ENCODE data around the gene SERPINI2.

The SERPINI2 gene

GRCh38 chr3:167487556-167487955, 13.7 kb upstream of the SERPINI2 start:
- H3K4me3 ChIP-seq (ENCODE audit: insufficient read depth, low read depth, low read length, poor library complexity, severe bottlenecking), result no peak overlapping the region
- no peaks in the 10 kb centered on the region for H3K27me3 ChIP-seq (replicated peaks; ENCODE audit: control insufficient read depth, insufficient read depth, low read length, poor library complexity, severe bottlenecking)
- no peaks in the 10 kb centered on the region for H3K9me3 ChIP-seq (ENCODE audit: control insufficient read depth, low read length)
- DNase-seq, result no peak
- H3K27ac ChIP-seq (ENCODE audit: insufficient read depth, low read length, poor library complexity, severe bottlenecking), result no peak overlapping the region
- no peaks in the 10 kb centered on the region for H3K4me1 ChIP-seq (ENCODE audit: control insufficient read depth, insufficient read depth, low read length, poor library complexity, severe bottlenecking)
- no peaks in the 10 kb centered on the region for H3K36me3 ChIP-seq (ENCODE audit: control insufficient read depth, insufficient read depth, low read length)

- no peaks in the 10 kb centered on the region for H3K4me1 ChIP-seq (ENCODE audit: control insufficient read depth, insufficient read depth, low read length, poor library complexity, severe bottlenecking)
- no peak for DNase-seq
- no peaks in the 10 kb centered on the region for H3K9me3 ChIP-seq (ENCODE audit: control insufficient read depth, low read length)
- no peaks in the 10 kb centered on the region for H3K27me3 ChIP-seq (replicated peaks; ENCODE audit: control insufficient read depth, insufficient read depth, low read length, poor library complexity, severe bottlenecking)
- no peak overlapping the region for H3K4me3 ChIP-seq (ENCODE audit: insufficient read depth, low read depth, low read length, poor library complexity, severe bottlenecking)
- H3K36me3 ChIP-seq (ENCODE audit: control insufficient read depth, insufficient read depth, low read length), result no peaks in the 10 kb centered on the region
- H3K27ac ChIP-seq (ENCODE audit: insufficient read depth, low read length, poor library complexity, severe bottlenecking), result no peak overlapping the region
These were observed 10.7 kb upstream of the SERPINI2 start for GRCh38 chr3:167484551-167484950.

- Histone ChIP-seq H3K4me1 (ENCODE audit: control insufficient read depth, insufficient read depth, low read length, poor library complexity, severe bottlenecking) (no peaks in the 10 kb centered on the region), H3K9me3 (ENCODE audit: control insufficient read depth, low read length) (no peaks in the 10 kb centered on the region), H3K27me3 (replicated peaks; ENCODE audit: control insufficient read depth, insufficient read depth, low read length, poor library complexity, severe bottlenecking) (no peaks in the 10 kb centered on the region), H3K4me3 (ENCODE audit: insufficient read depth, low read depth, low read length, poor library complexity, severe bottlenecking) (no peak overlapping the region), H3K36me3 (ENCODE audit: control insufficient read depth, insufficient read depth, low read length) (no peaks in the 10 kb centered on the region), H3K27ac (ENCODE audit: insufficient read depth, low read length, poor library complexity, severe bottlenecking) (no peak overlapping the region)
- no peak for DNase-seq
These were observed 10.1 kb upstream of the SERPINI2 start for GRCh38 chr3:167483708-167484475.

GRCh38 chr3:167481164-167481563, 7.3 kb upstream of the SERPINI2 start:
- H3K36me3 ChIP-seq (ENCODE audit: control insufficient read depth, insufficient read depth, low read length), result no peaks in the 10 kb centered on the region
- H3K27ac ChIP-seq (ENCODE audit: insufficient read depth, low read length, poor library complexity, severe bottlenecking), result no peak overlapping the region
- no peaks in the 10 kb centered on the region for H3K27me3 ChIP-seq (replicated peaks; ENCODE audit: control insufficient read depth, insufficient read depth, low read length, poor library complexity, severe bottlenecking)
- no peak overlapping the region for H3K4me3 ChIP-seq (ENCODE audit: insufficient read depth, low read depth, low read length, poor library complexity, severe bottlenecking)
- DNase-seq, result no peak
- H3K4me1 ChIP-seq (ENCODE audit: control insufficient read depth, insufficient read depth, low read length, poor library complexity, severe bottlenecking), result no peaks in the 10 kb centered on the region
- no peaks in the 10 kb centered on the region for H3K9me3 ChIP-seq (ENCODE audit: control insufficient read depth, low read length)

- Histone ChIP-seq H3K9me3 (ENCODE audit: control insufficient read depth, low read length) (no peaks in the 10 kb centered on the region), H3K4me3 (ENCODE audit: insufficient read depth, low read depth, low read length, poor library complexity, severe bottlenecking) (no peak overlapping the region), H3K4me1 (ENCODE audit: control insufficient read depth, insufficient read depth, low read length, poor library complexity, severe bottlenecking) (no peaks in the 10 kb centered on the region), H3K36me3 (ENCODE audit: control insufficient read depth, insufficient read depth, low read length) (no peaks in the 10 kb centered on the region), H3K27me3 (replicated peaks; ENCODE audit: control insufficient read depth, insufficient read depth, low read length, poor library complexity, severe bottlenecking) (no peaks in the 10 kb centered on the region), H3K27ac (ENCODE audit: insufficient read depth, low read length, poor library complexity, severe bottlenecking) (no peak overlapping the region)
- DNase-seq, result no peak
These were observed 6.9 kb upstream of the SERPINI2 start for GRCh38 chr3:167480748-167481147.

- H3K4me1 ChIP-seq (ENCODE audit: control insufficient read depth, insufficient read depth, low read length, poor library complexity, severe bottlenecking), result no peaks in the 10 kb centered on the region
- DNase-seq, result no peak
- no peaks in the 10 kb centered on the region for H3K27me3 ChIP-seq (replicated peaks; ENCODE audit: control insufficient read depth, insufficient read depth, low read length, poor library complexity, severe bottlenecking)
- no peaks in the 10 kb centered on the region for H3K36me3 ChIP-seq (ENCODE audit: control insufficient read depth, insufficient read depth, low read length)
- H3K27ac ChIP-seq (ENCODE audit: insufficient read depth, low read length, poor library complexity, severe bottlenecking), result no peak overlapping the region
- H3K4me3 ChIP-seq (ENCODE audit: insufficient read depth, low read depth, low read length, poor library complexity, severe bottlenecking), result no peak overlapping the region
- no peaks in the 10 kb centered on the region for H3K9me3 ChIP-seq (ENCODE audit: control insufficient read depth, low read length)
These were observed 4.5 kb downstream of the SERPINI2 start for GRCh38 chr3:167469381-167469780.

- Histone ChIP-seq H3K4me1 (ENCODE audit: control insufficient read depth, insufficient read depth, low read length, poor library complexity, severe bottlenecking) (no peaks in the 10 kb centered on the region), H3K27me3 (replicated peaks; ENCODE audit: control insufficient read depth, insufficient read depth, low read length, poor library complexity, severe bottlenecking) (no peaks in the 10 kb centered on the region), H3K36me3 (ENCODE audit: control insufficient read depth, insufficient read depth, low read length) (no peaks in the 10 kb centered on the region), H3K4me3 (ENCODE audit: insufficient read depth, low read depth, low read length, poor library complexity, severe bottlenecking) (no peak overlapping the region), H3K9me3 (ENCODE audit: control insufficient read depth, low read length) (no peaks in the 10 kb centered on the region), H3K27ac (ENCODE audit: insufficient read depth, low read length, poor library complexity, severe bottlenecking) (no peak overlapping the region)
- DNase-seq, result no peak
These were observed 5.8 kb downstream of the SERPINI2 start for GRCh38 chr3:167467848-167468611.

- Histone ChIP-seq H3K4me3 (ENCODE audit: insufficient read depth, low read depth, low read length, poor library complexity, severe bottlenecking) (no peak overlapping the region), H3K4me1 (ENCODE audit: control insufficient read depth, insufficient read depth, low read length, poor library complexity, severe bottlenecking) (no peaks in the 10 kb centered on the region), H3K9me3 (ENCODE audit: control insufficient read depth, low read length) (no peaks in the 10 kb centered on the region), H3K27ac (ENCODE audit: insufficient read depth, low read length, poor library complexity, severe bottlenecking) (no peak overlapping the region), H3K27me3 (replicated peaks; ENCODE audit: control insufficient read depth, insufficient read depth, low read length, poor library complexity, severe bottlenecking) (no peaks in the 10 kb centered on the region), H3K36me3 (ENCODE audit: control insufficient read depth, insufficient read depth, low read length) (no peaks in the 10 kb centered on the region)
- no peak for DNase-seq
These were observed 6.9 kb downstream of the SERPINI2 start for GRCh38 chr3:167466966-167467365.

GRCh38 chr3:167456157-167456799, 17.6 kb downstream of the SERPINI2 start:
- H3K4me1 ChIP-seq (ENCODE audit: control insufficient read depth, insufficient read depth, low read length, poor library complexity, severe bottlenecking), result no peaks in the 10 kb centered on the region
- no peak overlapping the region for H3K4me3 ChIP-seq (ENCODE audit: insufficient read depth, low read depth, low read length, poor library complexity, severe bottlenecking)
- no peaks in the 10 kb centered on the region for H3K27me3 ChIP-seq (replicated peaks; ENCODE audit: control insufficient read depth, insufficient read depth, low read length, poor library complexity, severe bottlenecking)
- H3K27ac ChIP-seq (ENCODE audit: insufficient read depth, low read length, poor library complexity, severe bottlenecking), result no peak overlapping the region
- no peak for DNase-seq
- H3K36me3 ChIP-seq (ENCODE audit: control insufficient read depth, insufficient read depth, low read length), result no peaks in the 10 kb centered on the region
- H3K9me3 ChIP-seq (ENCODE audit: control insufficient read depth, low read length), result no peaks in the 10 kb centered on the region

GRCh38 chr3:167453815-167454214, 20.0 kb downstream of the SERPINI2 start:
- no peaks in the 10 kb centered on the region for H3K27me3 ChIP-seq (replicated peaks; ENCODE audit: control insufficient read depth, insufficient read depth, low read length, poor library complexity, severe bottlenecking)
- H3K4me3 ChIP-seq (ENCODE audit: insufficient read depth, low read depth, low read length, poor library complexity, severe bottlenecking), result no peak overlapping the region
- DNase-seq, result no peak
- no peak overlapping the region for H3K27ac ChIP-seq (ENCODE audit: insufficient read depth, low read length, poor library complexity, severe bottlenecking)
- no peaks in the 10 kb centered on the region for H3K9me3 ChIP-seq (ENCODE audit: control insufficient read depth, low read length)
- no peaks in the 10 kb centered on the region for H3K36me3 ChIP-seq (ENCODE audit: control insufficient read depth, insufficient read depth, low read length)
- H3K4me1 ChIP-seq (ENCODE audit: control insufficient read depth, insufficient read depth, low read length, poor library complexity, severe bottlenecking), result no peaks in the 10 kb centered on the region

Measured in effector memory CD4-positive, alpha-beta T cell (primary cell).